NCI-H2029 (cell line): ENCODE measurements around the gene MEF2C.

Experiments used
- DNase-seq: peaks from one replicate; lab custom pipeline; 2025; lab: John Stamatoyannopoulos, UW

The MEF2C gene

GRCh38 chr5:88829054-88829453, 53.9 kb downstream of the MEF2C start:
- DNase-seq, result no peak

GRCh38 chr5:88827997-88828396, 55.0 kb downstream of the MEF2C start:
- DNase-seq, result no peak

- no peak for DNase-seq
These were observed 56.1 kb downstream of the MEF2C start for GRCh38 chr5:88826646-88827585.

- DNase-seq, result no peak
These were observed 57.2 kb downstream of the MEF2C start for GRCh38 chr5:88825584-88826315.

GRCh38 chr5:88824892-88825583, 57.9 kb downstream of the MEF2C start:
- DNase-seq, result peak; percentile 33

GRCh38 chr5:88824141-88824540, 58.8 kb downstream of the MEF2C start:
- DNase-seq, result no peak

GRCh38 chr5:88823201-88823600, 59.8 kb downstream of the MEF2C start:
- DNase-seq, result no peak

GRCh38 chr5:88821161-88821560, 61.8 kb downstream of the MEF2C start:
- DNase-seq, result no peak

GRCh38 chr5:88820581-88820980, 62.4 kb downstream of the MEF2C start:
- DNase-seq, result no peak

- no peak for DNase-seq
These were observed 63.5 kb downstream of the MEF2C start for GRCh38 chr5:88819301-88819999.

- no peak for DNase-seq
These were observed 64.7 kb downstream of the MEF2C start for GRCh38 chr5:88818296-88818695.

- no peak for DNase-seq
These were observed 66.8 kb downstream of the MEF2C start for GRCh38 chr5:88816195-88816594.

GRCh38 chr5:88815050-88815789, 67.8 kb downstream of the MEF2C start:
- no peak for DNase-seq

GRCh38 chr5:88813805-88814575, 69.0 kb downstream of the MEF2C start:
- no peak for DNase-seq

GRCh38 chr5:88813244-88813643, 69.7 kb downstream of the MEF2C start:
- DNase-seq, result no peak

GRCh38 chr5:88808153-88808552, 74.8 kb downstream of the MEF2C start:
- no peak for DNase-seq

- DNase-seq, result no peak
These were observed 75.7 kb downstream of the MEF2C start for GRCh38 chr5:88807327-88807726.

GRCh38 chr5:88806338-88806737, 76.6 kb downstream of the MEF2C start:
- no peak for DNase-seq

GRCh38 chr5:88805151-88805784, 77.7 kb downstream of the MEF2C start:
- no peak for DNase-seq

GRCh38 chr5:88804444-88804843, 78.5 kb downstream of the MEF2C start:
- DNase-seq, result no peak
